GM13977 (cell line): Measurements from ENCODE around the gene CRTC3.

ENCODE experiments used
- DNase-seq: peaks from one replicate; pipeline ENCODE4 v3.0.0; 2012; ENCODE audit warnings: low spot score
- in situ Hi-C: fragments of 300-500 bp; cut with MboI; formaldehyde crosslinking; loops from one replicate; pipeline ENCODE4 v1.12.0; 2022; ENCODE audit warnings: low sequenced_read_pairs, low pct_unique_long_range_greater_than_20kb, mixed read lengths, inconsistent platforms; ENCODE audit not compliant: unreplicated experiment
- TF ChIP-seq, protein P1 (sequence below): IDR thresholded peaks from 2 replicates; pipeline ENCODE4 v1.5.1; 2012; ENCODE audit warnings: mild to moderate bottlenecking, control low read depth; ENCODE audit not compliant: insufficient read depth; ENCODE audit errors: extremely low read depth, missing control alignments

Gene CRTC3

GRCh38 chr15:90638963-90639362 lies 109.2 kb downstream of the CRTC3 start:
- no peak for DNase-seq
- in situ Hi-C loops = no loop called here

DNA sequence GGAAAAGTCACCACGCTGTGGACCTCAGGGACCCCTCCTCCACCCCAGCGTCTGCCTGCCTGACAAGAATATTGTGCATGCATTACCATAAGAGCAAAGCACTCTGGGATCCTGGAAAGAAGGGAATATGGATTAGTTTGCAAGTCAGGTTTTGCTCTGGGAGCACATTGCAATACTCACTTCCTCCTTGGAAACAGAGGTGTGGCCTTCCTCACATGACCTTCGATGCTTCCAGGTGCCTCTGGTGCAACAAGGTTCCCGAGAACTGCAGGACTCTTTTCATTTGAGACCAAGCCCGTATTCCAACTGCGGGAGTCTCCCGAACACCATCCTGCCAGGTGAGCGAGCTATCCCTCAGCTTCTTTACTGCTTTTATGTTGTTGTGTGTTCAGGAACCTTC lies 111.1 kb downstream of the CRTC3 start:
- in situ Hi-C loops = no loop called here
- TF ChIP-seq, protein P1, sequence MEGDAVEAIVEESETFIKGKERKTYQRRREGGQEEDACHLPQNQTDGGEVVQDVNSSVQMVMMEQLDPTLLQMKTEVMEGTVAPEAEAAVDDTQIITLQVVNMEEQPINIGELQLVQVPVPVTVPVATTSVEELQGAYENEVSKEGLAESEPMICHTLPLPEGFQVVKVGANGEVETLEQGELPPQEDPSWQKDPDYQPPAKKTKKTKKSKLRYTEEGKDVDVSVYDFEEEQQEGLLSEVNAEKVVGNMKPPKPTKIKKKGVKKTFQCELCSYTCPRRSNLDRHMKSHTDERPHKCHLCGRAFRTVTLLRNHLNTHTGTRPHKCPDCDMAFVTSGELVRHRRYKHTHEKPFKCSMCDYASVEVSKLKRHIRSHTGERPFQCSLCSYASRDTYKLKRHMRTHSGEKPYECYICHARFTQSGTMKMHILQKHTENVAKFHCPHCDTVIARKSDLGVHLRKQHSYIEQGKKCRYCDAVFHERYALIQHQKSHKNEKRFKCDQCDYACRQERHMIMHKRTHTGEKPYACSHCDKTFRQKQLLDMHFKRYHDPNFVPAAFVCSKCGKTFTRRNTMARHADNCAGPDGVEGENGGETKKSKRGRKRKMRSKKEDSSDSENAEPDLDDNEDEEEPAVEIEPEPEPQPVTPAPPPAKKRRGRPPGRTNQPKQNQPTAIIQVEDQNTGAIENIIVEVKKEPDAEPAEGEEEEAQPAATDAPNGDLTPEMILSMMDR = no peak
- DNase-seq = no peak

More at GRCh38 chr15:90638963-90639362, 109.2 kb downstream of the CRTC3 start:
- TF ChIP-seq, protein P1 = no peak

DNA sequence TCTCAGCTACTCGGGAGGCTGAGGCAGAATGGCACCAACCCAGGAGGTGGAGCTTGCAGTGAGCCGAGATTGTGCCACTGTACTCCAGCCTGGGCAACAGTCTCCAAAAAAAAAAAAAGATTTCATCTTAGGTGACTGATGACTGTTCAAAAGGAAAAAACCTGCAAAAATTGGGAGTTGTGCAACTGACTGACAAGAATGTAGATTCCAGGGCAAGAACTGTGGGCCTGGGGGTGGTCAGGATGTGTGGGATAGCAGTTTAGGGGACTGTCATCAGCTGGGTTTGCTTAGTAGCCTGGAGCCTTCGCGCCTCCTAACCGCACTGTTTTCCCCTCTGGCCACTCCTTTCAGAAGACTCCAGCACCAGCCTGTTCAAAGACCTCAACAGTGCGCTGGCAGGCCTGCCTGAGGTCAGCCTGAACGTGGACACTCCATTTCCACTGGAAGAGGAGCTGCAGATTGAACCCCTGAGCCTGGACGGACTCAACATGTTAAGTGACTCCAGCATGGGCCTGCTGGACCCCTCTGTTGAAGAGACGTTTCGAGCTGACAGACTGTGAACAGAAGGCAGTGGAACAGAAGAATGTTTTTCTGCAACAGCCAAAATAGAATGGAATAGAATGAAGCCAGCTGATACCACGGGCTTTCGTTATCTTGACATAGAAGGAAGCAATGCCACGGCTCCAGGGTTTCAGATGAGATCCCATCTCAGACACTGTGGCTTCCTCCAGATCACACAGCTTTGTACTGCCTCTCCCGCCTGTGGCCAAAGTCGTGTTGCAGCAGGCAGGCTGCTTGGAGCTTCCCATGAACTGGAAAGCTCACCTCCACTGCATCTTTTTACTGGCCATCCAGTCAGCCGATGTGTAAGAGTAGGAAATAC lies 112.1 kb downstream of the CRTC3 start:
- in situ Hi-C loops = no loop called here
- TF ChIP-seq, protein P1 = no peak
- DNase-seq = no peak

GRCh38 chr15:90642464-90643300 lies 113.0 kb downstream of the CRTC3 start:
- TF ChIP-seq, protein P1 = peak; percentile 16
- DNase-seq = no peak
- in situ Hi-C loops = no loop called here

DNA sequence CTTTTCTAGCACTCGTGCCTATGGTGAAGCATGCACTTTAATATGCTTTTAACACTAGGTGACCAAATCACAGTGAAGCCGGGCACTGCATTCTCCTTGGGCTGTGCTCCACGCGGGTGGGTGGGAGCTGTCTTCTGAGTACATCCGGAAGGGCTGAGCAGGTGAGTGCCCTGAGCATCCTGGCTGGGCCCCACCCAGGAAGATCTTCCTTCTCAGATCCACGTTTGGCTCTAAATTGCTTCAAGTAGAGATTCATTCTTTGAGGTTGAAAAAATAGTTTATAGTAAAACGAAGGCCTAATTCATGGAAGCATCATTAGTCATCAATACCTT lies 113.5 kb downstream of the CRTC3 start:
- no peak for DNase-seq
- TF ChIP-seq, protein P1 = no peak
- in situ Hi-C loops = no loop called here

DNA sequence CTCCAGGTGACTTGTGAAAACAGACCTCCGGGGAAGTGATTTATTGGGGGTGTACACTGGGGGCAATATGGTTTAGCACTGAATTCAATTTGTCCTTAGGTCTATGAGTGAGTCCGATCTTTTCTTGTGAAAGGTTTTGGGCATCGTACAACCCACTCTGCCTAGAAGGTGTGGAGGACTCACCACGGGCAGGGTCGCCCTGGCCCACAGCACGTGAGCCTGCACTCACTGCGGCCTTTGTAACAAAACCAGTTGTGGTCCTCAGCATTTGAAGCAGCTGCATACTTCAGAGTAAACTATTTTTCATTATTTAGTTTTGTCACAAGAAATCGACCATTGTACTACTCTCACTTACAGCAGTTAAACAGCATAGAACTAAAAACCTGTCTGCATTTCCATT lies 114.8 kb downstream of the CRTC3 start:
- in situ Hi-C loops = no loop called here
- TF ChIP-seq, protein P1 = no peak
- no peak for DNase-seq
